OCI-LY7 (cell line): Measurements from ENCODE around the gene PPM1A.

ENCODE experiments used
- CTCF ChIP-seq: fragments of 200-600 bp; sonication (generic); conservative IDR thresholded peaks from 2 replicates; pipeline ENCODE4 v1.5.1; 2014; ENCODE audit warnings: mild to moderate bottlenecking, antibody characterized with exemption, low read length, moderate library complexity, mixed read lengths
- EZH2phosphoT487 ChIP-seq: fragments of 200-600 bp; sonication (generic); IDR thresholded peaks from 2 replicates; pipeline ENCODE4 v1.6.1; 2018; ENCODE audit warnings: low read depth, borderline replicate concordance, mild to moderate bottlenecking, mixed run types, antibody characterized with exemption, low read length, moderate library complexity, mixed read lengths

DNA sequence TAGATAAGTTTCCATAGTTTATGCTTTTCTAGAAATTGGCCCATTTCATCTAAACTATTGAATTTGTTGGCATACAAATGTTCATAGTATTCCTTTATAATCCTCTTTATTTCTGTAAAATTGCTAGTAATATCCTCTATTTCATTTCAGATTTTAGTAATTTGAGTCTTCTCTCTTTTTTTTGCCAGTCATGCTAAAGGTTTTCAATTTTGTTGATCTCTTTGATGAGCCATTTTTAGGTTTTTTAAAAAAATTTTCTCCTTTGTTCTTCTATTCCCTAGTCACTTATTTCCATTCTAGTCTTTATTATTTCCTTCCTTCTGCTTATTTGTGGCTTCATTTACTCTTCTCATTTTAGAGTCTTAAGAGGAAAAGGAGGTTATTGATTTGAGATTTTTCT lies 19.4 kb upstream of the PPM1A start:
- TF ChIP-seq CTCF (no peak), EZH2phosphoT487 (no peak)
